GM18507 (cell line): Measurements from ENCODE around the gene THY1.
"Not testable (repeated sequence)": the region's sequence is repeated elsewhere in the genome, so short reads cannot be mapped to it uniquely, and the experiment has no call there.

Experiments used
- DNase-seq: peaks from one replicate; pipeline ENCODE4 v3.0.0; 2011; ENCODE audit warnings: low read depth; ENCODE audit not compliant: insufficient read length; ENCODE audit errors: extremely low spot score
- FAIRE-seq: peaks from 2 replicates; lab custom pipeline; 2011; peaks lifted over from hg19 to GRCh38; lab: Jason Lieb, UNC

The THY1 gene

DNA sequence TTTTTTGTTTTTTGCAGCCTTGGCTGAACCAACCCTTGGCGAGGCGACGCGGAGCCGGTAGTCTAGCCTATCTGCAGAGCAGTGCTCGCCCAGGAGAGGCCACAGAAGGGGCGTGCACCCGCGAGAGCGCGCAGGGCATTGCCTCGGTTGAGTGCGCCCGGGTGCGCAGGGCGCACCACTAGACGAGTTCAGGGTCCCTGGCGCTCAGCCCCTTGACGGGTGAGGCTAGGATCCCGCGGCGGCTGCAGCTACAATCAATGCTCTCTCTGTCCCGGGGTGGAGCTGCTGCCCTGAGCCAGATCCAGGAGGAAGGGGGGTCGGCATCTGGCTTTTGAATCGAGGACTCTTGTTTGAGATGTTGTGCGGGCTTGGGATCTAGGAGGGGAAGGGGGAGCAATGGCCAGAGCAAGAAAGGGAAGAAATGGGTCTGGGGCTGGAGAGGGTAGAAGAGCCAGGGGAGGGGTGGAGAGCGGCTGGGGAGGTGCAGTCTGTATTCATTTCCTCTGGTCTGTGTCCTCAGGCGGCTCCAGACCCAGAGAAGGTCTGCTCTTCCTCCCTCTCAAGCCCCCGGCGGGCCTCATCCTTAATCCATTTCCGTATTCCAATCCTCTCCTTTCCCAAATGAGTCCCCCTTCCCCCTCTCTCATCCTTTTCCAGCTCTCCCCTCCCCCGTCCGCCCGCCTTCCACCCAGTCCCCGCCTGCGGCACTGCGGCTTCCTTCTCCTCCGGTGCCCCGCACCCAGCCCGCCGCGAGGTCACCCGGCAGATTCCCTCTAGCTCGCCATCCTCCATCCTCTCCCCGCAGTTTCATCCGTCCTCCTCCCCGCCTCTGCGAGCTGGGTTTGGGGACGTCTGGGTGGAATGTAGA, 797 bp downstream of the THY1 start:
- FAIRE-seq = no peak
- no peak for DNase-seq

DNA sequence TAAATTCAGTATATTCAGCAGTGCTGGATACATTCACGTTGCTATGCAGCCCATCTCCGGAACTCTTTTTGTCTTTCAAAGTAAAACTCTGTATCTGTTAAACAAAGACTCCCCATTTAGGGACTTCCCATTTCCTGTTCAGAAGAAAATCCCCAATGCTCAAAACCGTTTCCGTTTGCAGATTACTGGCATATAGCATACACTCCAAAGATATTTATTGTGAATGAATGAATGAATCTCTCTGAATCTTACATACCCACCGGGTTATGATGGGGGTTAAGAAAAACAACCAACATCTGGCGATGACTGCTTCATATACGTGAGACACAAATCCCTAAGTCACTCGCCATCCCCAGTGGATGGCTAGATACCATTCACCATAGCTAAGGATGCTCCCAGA, 1.6 kb downstream of the THY1 start:
- FAIRE-seq = no peak
- no peak for DNase-seq

DNA sequence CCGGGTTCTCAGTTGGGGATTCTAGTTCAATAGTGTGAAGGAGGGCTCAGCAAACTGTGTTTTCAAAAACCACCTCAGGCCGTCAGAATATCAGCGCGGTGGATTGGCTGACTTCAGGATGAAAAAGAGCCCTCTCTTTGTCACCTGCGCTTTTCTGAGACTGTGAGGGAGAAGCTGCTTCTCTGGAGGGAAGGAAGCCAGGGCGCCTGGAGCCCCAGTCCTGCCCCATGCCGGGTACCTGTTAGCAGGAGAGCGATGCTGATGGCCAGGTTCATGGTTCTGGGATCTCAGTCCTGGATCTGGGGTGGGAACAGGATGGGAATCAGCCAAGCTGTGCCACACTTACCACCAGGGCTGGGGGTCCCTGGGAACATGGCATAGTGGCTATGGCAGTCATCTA, 2.3 kb downstream of the THY1 start:
- no peak for FAIRE-seq

DNA sequence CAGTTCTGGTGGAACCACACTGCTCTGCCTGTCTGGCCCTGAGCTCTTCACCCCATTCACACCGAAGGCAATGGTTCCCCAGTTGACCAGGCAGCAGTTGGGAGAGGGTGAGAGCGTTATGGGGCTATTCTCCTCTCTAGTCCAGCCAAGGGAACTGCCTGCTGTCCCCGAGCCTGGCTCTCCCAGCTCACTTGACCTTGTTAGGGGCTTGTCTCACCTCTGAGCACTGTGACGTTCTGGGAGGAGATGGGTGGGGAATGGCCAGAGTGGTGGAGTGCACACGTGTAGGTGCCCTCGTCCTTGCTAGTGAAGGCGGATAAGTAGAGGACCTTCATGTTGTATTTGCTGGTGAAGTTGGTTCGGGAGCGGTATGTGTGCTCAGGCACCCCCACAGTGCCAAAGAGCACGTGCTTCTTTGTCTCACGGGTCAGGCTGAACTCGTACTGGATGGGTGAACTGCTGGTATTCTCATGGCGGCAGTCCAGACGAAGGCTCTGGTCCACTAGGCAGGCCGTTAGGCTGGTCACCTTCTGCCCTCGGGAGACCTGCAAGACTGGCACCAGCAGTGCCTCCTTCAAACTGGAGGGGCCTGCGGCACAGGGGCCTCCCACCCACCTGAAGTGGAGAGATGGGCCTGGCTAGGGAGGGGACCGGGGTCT, 3.0 kb downstream of the THY1 start:
- DNase-seq (no peak), FAIRE-seq (no peak)

More for the DNA sequence above, 2.3 kb downstream of the THY1 start:
- no peak for DNase-seq

DNA sequence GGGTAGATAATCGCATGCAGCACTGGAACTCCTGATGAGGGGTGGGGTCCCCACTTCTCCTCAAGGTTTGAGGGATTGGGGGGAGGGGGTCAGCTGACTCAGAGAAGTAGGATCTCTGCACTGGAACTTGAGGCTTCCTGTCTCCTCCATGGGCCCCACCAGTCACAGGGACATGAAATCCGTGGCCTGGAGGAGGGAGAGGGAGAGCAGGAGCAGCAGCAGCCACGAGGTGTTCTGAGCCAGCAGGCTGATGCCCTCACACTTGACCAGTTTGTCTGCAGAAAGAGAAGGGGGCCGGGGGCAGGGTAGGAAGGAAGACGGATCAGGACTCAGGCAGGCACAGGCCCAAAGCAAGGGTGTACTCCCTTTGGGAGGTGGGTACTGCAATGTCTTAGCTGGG, 3.7 kb downstream of the THY1 start:
- FAIRE-seq (no peak), DNase-seq (no peak)

DNA sequence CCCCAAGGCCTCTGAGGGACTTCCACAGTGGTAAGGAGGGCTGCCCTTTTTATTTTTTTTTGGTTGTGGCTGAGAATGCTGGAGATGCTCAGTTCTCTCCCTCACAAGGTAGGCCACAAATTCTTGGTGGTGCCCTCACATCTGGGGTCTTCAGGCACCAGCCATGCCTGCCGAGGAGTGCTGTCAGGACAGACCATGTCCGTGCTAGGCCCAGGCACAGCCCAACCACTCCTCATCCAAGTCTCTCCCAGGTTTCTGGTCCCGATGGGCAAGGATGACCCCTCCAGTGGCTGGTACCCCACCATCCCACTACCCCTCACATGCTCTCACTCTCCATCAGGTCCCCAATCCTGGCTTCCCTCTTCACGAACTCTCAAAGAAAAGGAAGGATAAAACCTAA, 4.2 kb downstream of the THY1 start:
- FAIRE-seq (no peak), DNase-seq (no peak)

DNA sequence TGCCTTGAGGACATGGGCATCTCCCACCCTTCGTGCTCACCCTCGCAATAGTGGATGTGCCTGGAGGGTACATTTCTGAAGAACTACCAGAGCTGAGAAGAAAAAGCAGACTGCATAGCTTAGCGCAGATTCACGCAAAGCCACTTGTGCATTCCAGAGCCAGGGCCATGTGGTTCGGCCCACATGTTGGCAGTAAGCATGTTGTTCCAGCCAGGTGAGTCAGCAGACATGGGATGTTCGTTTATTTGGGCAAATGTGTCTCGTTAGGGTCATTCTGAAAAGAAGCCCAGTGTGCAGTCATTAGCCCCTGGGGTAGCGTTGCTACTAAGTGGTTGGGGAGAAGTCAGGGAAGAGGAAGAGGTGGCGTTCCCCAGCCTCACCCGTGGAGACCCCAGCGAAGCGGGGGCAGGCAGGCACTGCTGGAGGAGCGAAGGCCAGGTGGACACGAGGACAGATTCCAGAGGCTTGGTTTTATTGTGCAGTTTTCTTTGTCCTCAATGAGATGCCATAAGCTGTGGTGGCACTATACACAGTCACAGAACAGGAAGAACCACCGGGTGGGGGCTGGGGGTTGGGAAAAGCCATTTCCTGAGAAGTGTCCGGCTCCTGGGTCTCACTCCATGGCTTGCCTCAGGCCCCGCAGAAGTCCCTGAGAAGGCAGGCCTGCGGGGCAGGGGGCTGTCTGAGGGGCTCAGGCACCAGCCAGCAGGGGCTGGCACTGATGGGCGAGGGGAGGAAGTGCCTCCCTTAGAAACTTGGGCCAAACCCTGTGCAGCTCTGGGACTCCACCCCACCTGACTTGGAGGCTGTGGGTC, 5.0 kb downstream of the THY1 start:
- no peak for DNase-seq
- FAIRE-seq = no peak

DNA sequence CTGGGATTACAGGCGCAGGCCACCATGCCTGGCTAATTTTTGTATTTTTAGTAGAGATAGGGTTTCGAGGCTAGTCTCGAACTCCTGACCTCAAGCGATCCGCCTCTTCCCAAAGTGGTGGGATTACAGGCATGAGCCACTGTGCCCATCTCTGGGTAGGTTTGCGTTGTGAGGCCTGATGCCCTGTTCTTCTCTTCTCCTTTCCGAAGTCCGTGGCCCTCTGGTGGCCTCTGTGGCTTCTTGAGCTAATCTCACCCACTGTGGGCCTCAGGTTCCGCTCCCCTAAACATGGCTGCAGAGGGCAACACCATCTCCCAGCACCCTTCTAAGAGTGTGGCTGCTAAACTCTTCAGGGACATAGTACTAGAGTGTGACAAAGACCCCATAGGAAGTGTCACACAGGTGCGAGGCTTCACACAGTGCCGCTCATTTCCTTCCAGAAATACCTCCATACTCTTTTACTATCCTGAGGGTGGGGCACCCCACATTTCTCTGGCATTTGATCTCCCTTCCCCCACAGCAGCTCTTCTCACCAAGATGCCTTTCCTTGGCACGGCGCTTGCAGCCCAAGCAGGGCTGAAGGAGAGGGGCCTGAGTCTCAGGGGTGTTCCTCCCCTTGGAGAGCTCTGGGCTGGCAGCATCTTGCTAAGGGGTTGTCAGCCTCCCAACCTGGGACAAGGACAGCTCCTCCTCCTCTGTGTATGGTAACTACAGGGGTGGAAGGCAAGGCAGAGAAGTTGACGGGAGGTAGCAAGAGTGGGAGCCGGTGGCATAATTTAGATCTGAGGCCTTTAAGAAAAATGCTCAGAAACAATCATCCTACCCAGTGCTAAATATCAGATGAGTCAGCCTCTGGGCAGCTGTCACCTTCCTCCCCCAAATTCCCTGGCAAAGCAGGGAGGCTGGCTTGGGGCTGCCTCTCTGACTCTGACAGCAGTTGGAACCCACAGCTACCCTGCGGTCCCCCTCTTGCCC, 6.1 kb downstream of the THY1 start:
- FAIRE-seq = no peak
- DNase-seq = no peak

DNA sequence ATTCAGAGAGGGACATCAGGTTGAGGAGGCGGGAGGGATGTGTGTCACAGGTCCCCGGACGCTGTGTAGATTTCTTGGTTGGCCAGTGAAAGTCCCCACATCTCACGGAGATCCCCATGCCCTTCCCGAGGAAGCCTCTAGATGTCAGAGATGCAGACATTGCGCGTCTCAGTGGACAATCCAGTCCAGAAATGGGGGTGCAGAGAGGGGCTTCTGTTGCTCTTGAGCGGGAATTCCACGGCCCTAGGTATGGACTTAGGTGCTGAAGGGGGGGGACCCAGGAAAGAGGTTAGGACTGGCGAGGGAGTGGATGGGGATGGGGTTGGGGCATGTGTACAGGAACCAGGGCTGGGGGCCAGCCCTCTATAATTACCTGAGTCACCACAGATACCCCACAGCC, 7.0 kb downstream of the THY1 start:
- FAIRE-seq (no peak), DNase-seq (no peak)

DNA sequence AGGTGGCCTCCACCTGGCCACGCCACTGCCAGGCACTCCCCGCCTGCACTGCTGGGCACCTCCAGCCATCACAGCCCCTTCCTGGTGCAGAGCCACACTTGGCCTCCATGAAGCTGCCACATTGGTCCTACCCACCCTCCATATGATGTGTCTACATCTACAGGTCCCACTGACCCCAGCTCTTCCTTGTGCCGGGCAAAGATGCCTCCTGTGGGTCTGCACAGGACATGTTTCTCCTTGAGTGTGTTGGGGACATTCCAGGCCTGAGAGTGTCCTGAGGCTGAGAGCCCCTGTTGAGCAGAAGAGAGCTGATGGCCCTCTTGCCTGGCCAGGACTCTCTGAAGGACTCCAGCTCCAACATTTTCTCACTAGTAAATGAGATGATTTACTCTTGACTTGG, 7.5 kb downstream of the THY1 start:
- FAIRE-seq = no peak

DNA sequence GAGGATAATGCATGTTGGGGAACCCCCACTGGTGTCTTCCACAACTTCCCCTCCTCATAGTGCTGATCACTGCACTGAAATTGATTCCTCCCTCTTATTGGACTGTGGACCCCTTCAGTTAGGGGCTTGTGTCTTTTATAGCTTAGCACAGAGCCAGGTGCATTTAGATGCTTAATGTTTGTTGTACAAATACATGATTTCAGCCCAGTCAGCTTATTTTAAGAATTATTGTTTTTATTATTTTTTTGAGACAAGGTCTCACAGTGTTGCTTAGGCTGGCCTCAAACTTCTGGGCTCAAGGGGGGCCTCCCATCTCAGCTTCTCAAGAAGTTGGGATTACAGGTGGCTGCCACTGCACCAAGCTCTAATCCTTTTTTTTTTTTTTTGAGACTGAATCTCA, 8.2 kb downstream of the THY1 start:
- no peak for FAIRE-seq
- no peak for DNase-seq

More for the DNA sequence above, 7.5 kb downstream of the THY1 start:
- no peak for DNase-seq

DNA sequence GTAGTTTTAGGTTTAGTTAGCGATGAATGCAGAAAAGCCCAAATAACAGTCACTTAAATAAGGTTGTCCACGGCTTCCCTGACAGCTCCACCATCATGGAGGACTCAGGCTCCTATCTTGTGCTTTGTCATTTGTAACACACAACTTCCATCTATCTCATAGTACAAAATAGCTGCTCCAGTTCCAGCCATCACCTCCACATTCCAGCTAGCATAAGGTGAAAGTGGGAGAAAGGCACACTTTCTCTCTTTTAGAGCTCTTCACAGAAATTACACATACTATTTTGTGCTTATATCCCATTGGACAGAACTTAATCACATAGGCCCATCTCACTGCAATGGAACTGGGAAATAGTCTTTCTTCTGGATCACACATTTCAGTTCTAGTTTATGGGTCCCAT, 8.7 kb downstream of the THY1 start:
- DNase-seq = no peak
- FAIRE-seq = no peak

DNA sequence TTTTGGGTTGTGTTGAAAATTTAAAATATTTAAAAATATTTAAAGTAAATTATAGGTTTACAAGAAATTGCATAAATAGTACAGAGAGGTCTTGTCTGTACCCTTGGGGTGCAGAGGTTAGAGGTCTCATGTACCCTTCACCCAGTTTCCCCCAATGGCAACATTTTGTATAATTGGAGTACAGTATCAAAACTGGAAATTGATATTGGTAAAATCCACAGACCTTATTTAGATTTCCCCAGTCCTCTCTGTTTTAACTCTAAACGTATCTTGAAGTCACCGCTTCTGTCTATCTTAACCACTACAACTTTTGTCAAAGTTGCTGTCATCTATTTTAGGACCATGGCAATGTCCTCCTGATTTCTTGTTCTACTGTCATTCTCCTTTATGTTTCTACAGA, 10.9 kb downstream of the THY1 start:
- FAIRE-seq = no peak
- DNase-seq = no peak

DNA sequence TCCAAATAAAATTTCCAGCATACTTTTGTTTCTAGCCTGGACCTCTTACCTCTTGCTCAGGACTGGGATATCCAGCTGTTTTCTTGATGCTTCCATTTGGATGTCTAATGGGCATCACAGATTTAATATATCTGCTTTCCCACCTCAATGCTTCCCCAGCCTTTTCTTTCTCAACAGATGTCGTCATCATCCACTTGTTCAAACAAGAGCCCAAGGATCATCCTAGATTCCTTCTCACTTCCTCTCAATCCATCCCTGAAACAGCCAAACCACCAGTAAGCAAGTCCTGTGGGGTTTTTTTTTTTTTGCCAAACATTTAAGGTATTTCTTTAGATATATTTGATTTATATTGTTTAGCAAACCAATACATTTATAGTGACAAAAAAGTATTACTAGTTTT, 12.5 kb downstream of the THY1 start:
- no peak for DNase-seq
- no peak for FAIRE-seq

DNA sequence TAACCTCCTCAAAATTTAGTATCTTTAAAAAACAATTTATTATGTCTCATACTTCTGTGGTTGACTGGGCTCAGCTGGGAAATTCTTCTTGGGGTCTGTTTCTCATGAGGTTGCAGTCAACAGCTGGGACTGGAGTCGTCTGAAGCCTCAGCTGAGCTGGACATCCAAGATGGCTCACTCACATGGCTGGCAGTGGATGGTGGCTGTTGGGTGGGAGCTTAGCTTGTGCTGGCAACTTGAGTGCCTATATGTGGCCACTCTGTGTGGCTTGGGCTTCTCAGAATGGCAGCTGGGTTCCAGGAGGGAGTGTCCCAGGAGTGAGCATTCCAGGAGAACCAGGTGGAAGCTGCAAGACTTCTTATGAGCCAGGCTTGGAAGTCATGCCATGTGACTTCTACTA, 13.2 kb downstream of the THY1 start:
- DNase-seq (no peak), FAIRE-seq (no peak)

DNA sequence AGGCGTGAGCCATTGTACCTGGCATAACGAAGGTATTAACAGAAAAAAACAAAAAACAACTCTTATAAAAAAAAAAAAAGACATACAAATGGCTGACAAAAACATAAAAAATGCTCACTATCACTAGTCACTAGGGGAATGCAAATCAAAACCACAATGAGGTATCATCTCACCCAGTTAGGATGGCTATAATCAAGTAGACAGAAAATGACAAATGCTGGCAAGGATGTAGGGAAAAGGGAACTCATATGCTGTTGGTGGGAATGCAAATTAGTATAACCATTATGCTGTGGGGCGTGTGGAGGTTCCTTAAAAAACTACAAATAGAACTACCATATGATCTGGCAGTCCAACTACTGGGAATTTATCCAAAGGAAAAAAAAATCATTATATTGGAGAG, 17.0 kb downstream of the THY1 start:
- DNase-seq (no peak), FAIRE-seq (no peak)

DNA sequence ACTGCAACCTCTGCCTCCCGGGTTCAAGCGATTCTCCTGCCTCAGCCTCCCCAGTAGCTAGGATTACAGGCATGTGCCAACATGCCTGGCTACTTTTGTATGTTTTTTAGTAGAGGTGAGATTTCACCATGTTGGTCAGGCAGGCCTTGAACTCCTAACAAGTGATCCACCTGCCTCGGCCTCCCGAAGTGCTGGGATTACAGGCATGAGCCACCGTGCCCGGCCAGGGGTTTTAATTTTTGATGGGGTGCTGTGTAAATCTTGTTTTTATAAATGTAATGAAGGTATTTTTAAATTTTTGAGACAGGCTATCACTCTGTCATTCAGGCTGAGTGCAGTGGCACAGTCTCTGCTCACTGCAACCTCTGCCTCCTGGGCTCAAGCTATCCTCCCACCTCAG, 17.5 kb downstream of the THY1 start:
- not testable (repeated sequence) for DNase-seq, FAIRE-seq

DNA sequence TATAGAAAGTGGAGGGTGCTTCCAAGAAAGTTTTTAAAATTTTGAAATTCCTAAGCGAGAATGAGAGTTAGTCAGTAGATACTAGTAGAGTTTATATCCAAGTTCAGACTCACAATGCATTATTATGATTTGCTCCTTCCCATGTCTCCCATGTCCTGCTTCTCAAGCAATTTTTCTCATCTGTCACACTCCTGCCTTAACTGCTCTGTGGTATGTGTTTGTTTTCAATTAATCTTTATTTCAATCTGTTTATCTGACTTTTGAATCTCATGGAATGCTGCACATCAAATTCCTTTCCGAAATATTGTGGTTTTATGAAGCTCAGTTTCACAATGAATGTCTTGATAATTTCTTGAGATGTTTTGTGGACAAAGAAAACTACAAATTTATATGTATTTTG, 18.1 kb downstream of the THY1 start:
- no peak for DNase-seq
- FAIRE-seq = no peak

DNA sequence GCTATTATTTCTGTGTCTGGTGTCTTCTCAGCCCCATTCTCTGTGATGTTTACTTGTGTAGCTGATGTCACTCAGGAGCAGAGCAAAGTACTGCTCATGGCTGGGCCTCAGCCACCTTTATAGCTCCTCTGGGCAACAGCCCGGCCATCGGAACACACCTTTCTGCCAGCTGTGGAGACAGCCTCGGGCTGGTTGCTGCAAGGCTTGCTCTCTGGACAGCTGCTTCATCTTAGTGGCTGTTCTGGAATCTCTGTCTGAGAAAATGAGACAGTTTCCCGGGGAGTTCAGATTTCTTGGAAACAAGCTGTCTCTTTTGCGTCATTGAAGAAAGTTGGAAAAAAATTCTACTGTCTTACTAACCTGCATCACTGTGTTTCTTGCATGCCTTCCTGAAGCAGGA, 20.0 kb downstream of the THY1 start:
- DNase-seq (no peak), FAIRE-seq (no peak)
